Fibroblast of the aortic adventitia (primary cell): ENCODE results near the gene CLEC4F. TPM values are rescaled to one million over a fixed set of nuclear protein-coding genes. Genes with fewer than 3 reads are reported as not detected.

Source experiments
- DNase-seq: peaks from one replicate; pipeline ENCODE4 v3.0.0-alpha.2; 2010; ENCODE audit warnings: low read depth
- H3K4me3 ChIP-seq: 2 replicates; pipeline ENCODE4 v1.5.1; 2011; ENCODE audit warnings: low read depth, mild to moderate bottlenecking, control low read depth, low read length, moderate library complexity
- total RNA-seq: library from RNA; depleted of rRNA; stranded (reverse); fragments of >200 nt; gene quantifications from 2 replicates; pipeline ENCODE4 v1.2.3, GENCODE V29; 2012; ENCODE audit warnings: low replicate concordance
- TF ChIP-seq, protein P1 (sequence below): IDR thresholded peaks from 2 replicates; pipeline ENCODE4 v1.5.1; 2011; ENCODE audit warnings: mild to moderate bottlenecking, low read length, control low read depth, inconsistent platforms; ENCODE audit not compliant: insufficient read depth

Gene CLEC4F
- total RNA-seq, 1 donor, result not detected

DNA sequence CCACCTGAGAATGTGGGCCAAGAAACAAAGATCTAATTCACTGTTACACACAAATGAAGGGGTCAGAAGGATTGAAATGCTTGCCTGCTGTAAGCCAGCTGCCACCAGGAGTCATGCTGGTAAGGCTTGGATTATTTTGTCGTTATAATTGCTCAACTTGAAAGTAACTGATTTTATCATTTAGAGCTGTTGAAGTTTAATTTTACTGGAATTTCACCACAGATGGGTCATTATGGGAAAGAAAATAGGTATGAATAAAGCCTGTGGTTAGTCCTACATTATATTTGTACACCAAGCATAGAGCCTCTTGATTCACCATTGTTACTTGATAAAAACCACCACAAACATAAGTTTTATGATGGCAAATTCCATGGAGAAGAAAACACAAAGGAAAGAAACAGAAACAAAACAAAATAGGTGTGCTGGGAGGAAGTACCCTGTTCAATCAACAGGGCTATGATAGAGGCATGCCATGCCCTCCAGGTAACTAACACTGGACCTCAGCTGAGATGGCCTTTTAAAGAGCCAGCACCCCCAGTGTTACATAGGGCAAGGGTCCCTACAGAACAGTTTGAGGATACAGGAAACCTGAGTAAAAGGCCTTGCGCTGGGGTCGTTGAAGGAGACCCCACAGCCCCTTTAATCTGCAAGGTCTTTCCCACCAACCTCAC is 3.0 kb downstream of the CLEC4F start:
- no peak for DNase-seq
- no peak overlapping the region for H3K4me3 ChIP-seq
- TF ChIP-seq, protein P1, sequence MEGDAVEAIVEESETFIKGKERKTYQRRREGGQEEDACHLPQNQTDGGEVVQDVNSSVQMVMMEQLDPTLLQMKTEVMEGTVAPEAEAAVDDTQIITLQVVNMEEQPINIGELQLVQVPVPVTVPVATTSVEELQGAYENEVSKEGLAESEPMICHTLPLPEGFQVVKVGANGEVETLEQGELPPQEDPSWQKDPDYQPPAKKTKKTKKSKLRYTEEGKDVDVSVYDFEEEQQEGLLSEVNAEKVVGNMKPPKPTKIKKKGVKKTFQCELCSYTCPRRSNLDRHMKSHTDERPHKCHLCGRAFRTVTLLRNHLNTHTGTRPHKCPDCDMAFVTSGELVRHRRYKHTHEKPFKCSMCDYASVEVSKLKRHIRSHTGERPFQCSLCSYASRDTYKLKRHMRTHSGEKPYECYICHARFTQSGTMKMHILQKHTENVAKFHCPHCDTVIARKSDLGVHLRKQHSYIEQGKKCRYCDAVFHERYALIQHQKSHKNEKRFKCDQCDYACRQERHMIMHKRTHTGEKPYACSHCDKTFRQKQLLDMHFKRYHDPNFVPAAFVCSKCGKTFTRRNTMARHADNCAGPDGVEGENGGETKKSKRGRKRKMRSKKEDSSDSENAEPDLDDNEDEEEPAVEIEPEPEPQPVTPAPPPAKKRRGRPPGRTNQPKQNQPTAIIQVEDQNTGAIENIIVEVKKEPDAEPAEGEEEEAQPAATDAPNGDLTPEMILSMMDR, result no peak

DNA sequence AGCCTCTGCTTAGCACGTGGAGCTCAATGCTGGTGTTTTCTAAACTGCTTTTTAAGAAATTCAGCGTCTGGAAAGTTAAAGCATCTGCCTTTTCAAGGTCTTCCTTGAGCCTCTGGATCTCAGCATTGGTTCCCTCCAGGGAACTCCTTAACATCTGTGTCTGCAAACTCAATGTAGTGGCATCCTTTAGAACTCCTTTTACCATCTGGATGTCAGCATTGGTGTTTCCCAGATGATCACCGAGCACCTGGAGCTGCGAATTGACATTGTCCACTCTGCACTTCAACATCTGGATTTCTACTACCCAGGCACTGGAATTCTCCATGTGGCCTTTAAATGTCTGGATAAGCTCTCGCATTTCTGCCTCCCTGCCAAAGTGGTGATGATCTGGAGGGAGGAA is 3.7 kb downstream of the CLEC4F start:
- DNase-seq, result no peak
- H3K4me3 ChIP-seq, result no peak overlapping the region
- TF ChIP-seq, protein P1, result no peak

DNA sequence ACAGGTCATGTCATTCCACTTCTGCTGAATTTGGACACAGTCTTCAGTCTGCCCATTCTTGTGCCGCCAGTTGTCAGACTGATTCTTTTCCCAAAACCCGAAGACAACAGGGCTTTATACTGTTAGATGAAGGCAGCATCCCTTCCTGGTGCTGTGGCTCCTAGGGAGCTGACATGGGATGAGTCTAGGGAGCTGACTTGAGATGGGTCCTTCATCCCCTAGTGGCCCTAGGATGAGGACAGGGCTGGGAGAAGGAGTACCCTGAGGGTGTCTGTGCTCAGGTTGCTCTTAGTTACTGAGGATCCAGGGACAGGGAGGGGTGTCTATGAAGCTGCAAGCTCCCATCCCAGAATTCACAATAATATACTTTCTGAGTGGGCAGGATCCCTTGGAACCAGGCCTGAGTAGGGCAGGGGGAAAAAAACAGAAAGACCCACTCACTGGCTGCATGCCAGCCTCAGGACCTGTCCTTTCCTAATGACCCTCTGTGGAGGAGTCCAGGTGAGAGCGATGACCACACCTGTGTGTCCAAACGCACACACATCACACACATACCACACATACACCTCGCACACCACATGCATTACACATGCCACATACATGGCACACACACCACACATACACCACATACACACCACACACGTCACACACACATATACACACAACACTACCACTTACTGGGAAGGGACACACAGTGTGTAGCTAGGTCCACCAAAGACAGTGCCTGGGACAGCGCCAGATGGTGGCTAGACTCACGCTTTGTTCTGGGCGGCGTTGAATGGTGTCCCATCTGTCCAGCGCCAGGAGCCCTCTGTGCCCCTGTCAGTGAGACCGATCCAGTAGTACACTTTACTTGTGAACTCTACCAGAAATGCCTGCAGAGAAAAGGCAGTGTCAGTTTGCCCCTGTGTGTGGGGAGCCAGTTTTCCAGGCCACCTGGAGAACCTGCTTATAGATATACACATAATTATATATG is 11.1 kb downstream of the CLEC4F start:
- TF ChIP-seq, protein P1, result no peak
- H3K4me3 ChIP-seq, result no peak overlapping the region
- DNase-seq, result no peak

DNA sequence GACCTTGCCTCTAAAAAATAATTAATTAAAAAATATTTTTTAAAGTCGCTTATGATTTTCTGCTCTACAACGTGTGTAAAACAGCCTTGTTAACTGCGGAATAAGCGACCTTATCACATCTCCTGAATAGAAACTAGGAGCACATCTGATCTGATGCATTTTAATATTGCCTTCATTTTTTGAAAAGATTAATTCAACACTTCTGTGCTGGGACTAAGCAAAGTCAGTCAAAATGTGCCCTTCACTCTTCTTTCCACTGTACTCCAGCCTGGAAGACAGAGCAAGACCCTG is 12.6 kb downstream of the CLEC4F start:
- TF ChIP-seq, protein P1, result no peak
- DNase-seq, result no peak
- no peak overlapping the region for H3K4me3 ChIP-seq

DNA sequence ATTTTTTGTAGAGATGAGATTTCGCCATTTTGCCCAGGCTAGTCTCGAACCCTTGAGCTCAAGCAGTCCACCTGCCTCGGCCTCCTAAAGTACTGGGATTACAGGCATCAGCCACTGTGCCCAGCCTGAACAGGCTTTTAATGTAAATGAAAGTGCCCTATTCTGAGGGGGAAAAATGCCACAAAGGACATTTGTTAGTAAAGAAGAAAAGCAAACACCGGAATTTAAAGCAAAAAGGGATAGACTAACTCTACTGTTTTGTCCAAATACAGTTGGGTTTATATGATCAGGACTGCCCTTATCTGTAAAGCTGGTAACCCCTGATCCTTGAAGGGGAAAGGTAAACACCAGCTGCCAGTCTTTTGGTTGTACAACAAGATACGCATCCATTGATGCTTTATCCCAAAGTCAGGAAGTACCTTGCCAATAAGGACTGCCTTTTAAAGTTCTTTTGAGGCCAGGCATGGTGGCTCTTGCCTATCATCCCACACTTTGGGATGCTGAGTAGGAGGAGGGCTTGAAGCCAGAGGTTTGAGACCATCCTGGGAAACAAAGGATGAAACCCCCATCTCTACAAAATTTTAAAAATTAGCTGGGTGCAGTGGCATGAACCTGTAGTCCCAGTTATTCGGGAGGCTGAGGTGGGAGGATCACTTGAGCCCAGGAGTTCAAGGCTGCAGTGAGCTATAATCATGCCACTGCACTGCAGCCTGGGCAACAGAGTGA is 13.1 kb downstream of the CLEC4F start:
- TF ChIP-seq, protein P1, result no peak
- DNase-seq, result no peak
- no peak overlapping the region for H3K4me3 ChIP-seq

DNA sequence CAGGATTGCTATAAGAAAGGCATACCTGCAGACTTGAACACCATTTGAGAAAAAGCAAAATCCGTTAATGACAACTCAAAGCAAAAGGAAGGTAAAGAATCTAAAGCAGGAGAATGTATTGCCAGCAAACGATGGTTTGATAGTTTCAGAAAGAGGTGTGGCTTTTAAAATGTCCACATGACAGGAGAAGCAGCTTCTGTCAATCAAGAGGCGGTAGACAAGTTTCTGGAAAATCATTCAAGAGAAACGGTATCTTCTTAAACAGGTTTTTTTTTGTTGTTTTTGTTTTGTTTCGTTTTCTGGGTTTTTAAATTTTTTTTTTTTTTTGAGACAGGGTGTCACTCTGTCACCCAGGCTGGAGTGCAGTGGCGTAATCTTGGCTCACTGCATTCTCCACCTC is 13.8 kb downstream of the CLEC4F start:
- TF ChIP-seq, protein P1, result no peak
- H3K4me3 ChIP-seq, result no peak overlapping the region
- no peak for DNase-seq
